ENCODE results near the gene LRBA.

Gene LRBA

GRCh38 chr4:150264595-150265161, 750.4 kb downstream of the LRBA start:
- no peak for DNase-seq (ENCODE audit: insufficient read length, low spot score)
- no peak for FAIRE-seq
- no peak for TF ChIP-seq CTCF (IDR thresholded peaks at IDR 0.05; ENCODE audit: insufficient read depth, missing control alignments)

- no peak for FAIRE-seq
- TF ChIP-seq CTCF (IDR thresholded peaks at IDR 0.05; ENCODE audit: insufficient read depth, missing control alignments) = no peak
- DNase-seq (ENCODE audit: insufficient read length, low spot score) = no peak
Observed at GRCh38 chr4:150262611-150263010, 752.5 kb downstream of the LRBA start.

- DNase-seq (ENCODE audit: insufficient read length, low spot score) (no peak), FAIRE-seq (no peak)
- TF ChIP-seq CTCF (IDR thresholded peaks at IDR 0.05; ENCODE audit: insufficient read depth, missing control alignments) = no peak
Observed at GRCh38 chr4:150261571-150261970, 753.5 kb downstream of the LRBA start.

- no peak for FAIRE-seq
- TF ChIP-seq CTCF (IDR thresholded peaks at IDR 0.05; ENCODE audit: insufficient read depth, missing control alignments) = no peak
- DNase-seq (ENCODE audit: insufficient read length, low spot score) = no peak
Observed at GRCh38 chr4:150259861-150260567, 755.1 kb downstream of the LRBA start.

- FAIRE-seq (no peak), DNase-seq (ENCODE audit: insufficient read length, low spot score) (no peak)
- TF ChIP-seq CTCF (IDR thresholded peaks at IDR 0.05; ENCODE audit: insufficient read depth, missing control alignments) = no peak
Observed at GRCh38 chr4:150258569-150258968, 756.5 kb downstream of the LRBA start.

- TF ChIP-seq CTCF (IDR thresholded peaks at IDR 0.05; ENCODE audit: insufficient read depth, missing control alignments) = no peak
- FAIRE-seq (no peak), DNase-seq (ENCODE audit: insufficient read length, low spot score) (no peak)
Observed at GRCh38 chr4:150256841-150257730, 758.0 kb downstream of the LRBA start.
